B cell (primary cell): Measurements from ENCODE around the gene RTP1. TPM values are rescaled to one million over a fixed set of nuclear protein-coding genes. Genes with fewer than 3 reads are reported as not detected.

Experiments used
- ATAC-seq: fragments of 200-7000 bp; cut with Tn5 transposase; one replicate; pipeline ENCODE4 v1.10.0; 2021; ENCODE audit warnings: low read depth, mild to moderate bottlenecking, moderate number of reproducible peaks, moderate library complexity
- CTCF ChIA-PET: fragments of 350-600 bp; sonication (Branson Sonifier 250); formaldehyde crosslinking; loops from one replicate; lab custom pipeline; 2021; ENCODE audit warnings: antibody characterized with exemption, inconsistent platforms; lab: Charles Lee
- POLR2A ChIA-PET: fragments of 350-600 bp; sonication (Branson Sonifier 250); formaldehyde crosslinking; loops from one replicate; lab custom pipeline; 2021; ENCODE audit warnings: antibody characterized with exemption; lab: Charles Lee
- DNase-seq: peaks from one replicate; pipeline ENCODE4 v3.0.0; 2013
- H2AFZ ChIP-seq: 2 replicates; pipeline ENCODE4 v1.6.1; 2012; ENCODE audit warnings: mild to moderate bottlenecking, low read depth, low read length; ENCODE audit not compliant: insufficient read depth, poor library complexity, severe bottlenecking
- H3K27ac ChIP-seq, 2 donors: 1 replicate in 1 of 2; 2 replicates in 1 of 2; pipeline ENCODE4 v1.5.1; 2012 to 2013; ENCODE audit warnings: low read length in 2 of 2, mild to moderate bottlenecking in 2 of 2, moderate library complexity in 1 of 2
- H3K27me3 ChIP-seq, 4 experiments: fragments of 200-600 bp in 1 of 4; sonication (generic) in 1 of 4; replicated peaks in 1 of 4; 1 replicate in 2 of 4; 2 replicates in 2 of 4; pipeline versions ENCODE4 v1.6.1 to v1.7.0; 2013 to 2016; ENCODE audit warnings: low read length in 3 of 4, mild to moderate bottlenecking in 2 of 4, mixed read lengths in 1 of 4, moderate library complexity in 1 of 4; ENCODE audit not compliant: insufficient read depth in 4 of 4, control insufficient read depth in 3 of 4; ENCODE audit errors: control extremely low read depth in 1 of 4
- H3K36me3 ChIP-seq, 2 experiments: replicated peaks in 1 of 2; 1 replicate in 1 of 2; 2 replicates in 1 of 2; pipeline versions ENCODE4 v1.6.1 to v1.7.1; 2013; ENCODE audit warnings: low read length in 1 of 2; ENCODE audit not compliant: insufficient read depth in 2 of 2, control insufficient read depth in 1 of 2; ENCODE audit errors: control extremely low read depth in 1 of 2, extremely low read depth in 1 of 2
- H3K4me1 ChIP-seq, 2 donors: fragments of 200-600 bp in 1 of 2; sonication (generic) in 1 of 2; 1 replicate in 1 of 2; 2 replicates in 1 of 2; pipeline versions ENCODE4 v1.5.1 to v1.6.1; 2013 to 2017; ENCODE audit warnings: low read length in 2 of 2; ENCODE audit not compliant: control insufficient read depth in 2 of 2, insufficient read depth in 2 of 2
- H3K4me2 ChIP-seq: replicated peaks from 2 replicates; pipeline ENCODE3; 2012; ENCODE audit warnings: mild to moderate bottlenecking, low read depth, low read length; ENCODE audit not compliant: poor library complexity, severe bottlenecking
- H3K4me3 ChIP-seq, 5 experiments: fragments of 200-600 bp in 1 of 5; sonication (generic) in 1 of 5; 1 replicate in 3 of 5; 2 replicates in 2 of 5; pipeline versions ENCODE4 v1.5.1 to v1.7.0; 2011 to 2016; ENCODE audit warnings: low read length in 4 of 5, mild to moderate bottlenecking in 4 of 5, low read depth in 2 of 5, control low read depth in 1 of 5, moderate library complexity in 1 of 5; ENCODE audit not compliant: insufficient read depth in 1 of 5; ENCODE audit errors: control extremely low read depth in 1 of 5, extremely low read depth in 1 of 5
- H3K79me2 ChIP-seq: fragments of 200-600 bp; sonication (generic); one replicate; pipeline ENCODE4 v1.6.0; 2016; ENCODE audit warnings: low read length; ENCODE audit not compliant: control insufficient read depth, insufficient read depth
- H3K9ac ChIP-seq: fragments of 200-600 bp; sonication (generic); 2 replicates; pipeline ENCODE4 v1.6.1; 2017; ENCODE audit warnings: mild to moderate bottlenecking, low read length, moderate library complexity
- H3K9me3 ChIP-seq, 3 donors: one replicate each; pipeline versions ENCODE4 v1.6.1 to v1.7.1; 2013; ENCODE audit warnings: low read length in 2 of 3; ENCODE audit not compliant: control insufficient read depth in 2 of 3, insufficient read depth in 1 of 3; ENCODE audit errors: control extremely low read depth in 1 of 3
- H4K20me1 ChIP-seq: 2 replicates; pipeline ENCODE4 v1.6.0; 2012; ENCODE audit warnings: mild to moderate bottlenecking, low read length; ENCODE audit not compliant: insufficient read depth, control insufficient read depth, poor library complexity, severe bottlenecking
- H3K27ac Mint-ChIP-seq: one replicate; pipeline ENCODE4 v1.8.0; 2021; ENCODE audit warnings: mixed read lengths
- H3K27me3 Mint-ChIP-seq: one replicate; pipeline ENCODE4 v1.8.0; 2021; ENCODE audit warnings: mixed read lengths
- H3K4me1 Mint-ChIP-seq: one replicate; pipeline ENCODE4 v1.8.0; 2021; ENCODE audit warnings: mixed read lengths
- H3K4me3 Mint-ChIP-seq: one replicate; pipeline ENCODE4 v1.8.0; 2021; ENCODE audit warnings: mixed read lengths
- H3K9me3 Mint-ChIP-seq: one replicate; pipeline ENCODE4 v1.8.0; 2022; ENCODE audit warnings: mixed read lengths; ENCODE audit not compliant: insufficient read depth
- EZH2 ChIP-seq: IDR thresholded peaks from 2 replicates; pipeline ENCODE4 v1.6.1; 2012; ENCODE audit warnings: borderline replicate concordance, low read depth, mild to moderate bottlenecking, moderate library complexity, low read length; ENCODE audit not compliant: insufficient read depth, poor library complexity, severe bottlenecking
- WGBS: methylation state at CpG from one replicate; pipeline ENCODE4 v1.1.5; 2013; ENCODE audit warnings: missing lambda C conversion rate; ENCODE audit not compliant: insufficient coverage; 5-methylcytosine and 5-hydroxymethylcytosine counted together
- intact Hi-C: fragments of 100-400 bp; cut with micrococcal nuclease; formaldehyde crosslinking; loops from one replicate; pipeline ENCODE4 v1.10.0; 2022
- polyA plus RNA-seq: library from polyadenylated mRNA; depleted of rRNA; stranded (reverse); fragments of >200 nt; gene quantifications from 2 replicates; pipeline ENCODE4 v1.2.3, GENCODE V29; 2012
- total RNA-seq, 2 donors: library from RNA; stranded (reverse); fragments of 120-200 nt in 1 of 2; gene quantifications; 1 replicate in 1 of 2; 2 replicates in 1 of 2; pipeline versions ENCODE4 v1.2.3 to v1.2.4, GENCODE V29; 2013 to 2022
- TF ChIP-seq, protein P1 (sequence below): fragments of 200-600 bp; IDR thresholded peaks from one replicate; pipeline ENCODE4 v1.8.0; 2022; ENCODE audit warnings: antibody characterized with exemption, mild to moderate bottlenecking

RTP1 gene
- total and polyA plus RNA-seq, 2 donors (not counting 1 experiment from before 2014, with no cell fraction given) = not detected

DNA sequence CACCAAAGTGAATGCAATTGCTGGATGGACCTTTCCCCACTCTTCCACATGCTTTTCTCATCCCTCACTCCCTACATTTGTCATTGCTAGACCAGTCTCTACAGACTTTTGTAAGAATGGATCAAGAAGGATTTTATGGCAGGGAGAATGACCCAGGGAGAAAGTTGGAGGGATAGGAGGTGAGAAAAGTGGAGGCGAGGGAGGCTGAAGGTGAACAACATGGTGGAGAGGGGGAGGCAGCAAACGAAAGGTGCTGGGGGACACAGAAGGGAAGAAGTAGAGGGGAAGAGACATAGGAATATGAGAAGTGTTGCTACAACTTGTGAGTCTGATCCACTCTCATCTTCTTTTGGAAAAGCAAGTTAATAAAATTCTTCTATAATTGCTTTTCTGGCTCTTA is 24.4 kb upstream of the RTP1 start:
- 96% methylated on average over 2 of the region's 2 CpGs for WGBS
- TF ChIP-seq, protein P1, sequence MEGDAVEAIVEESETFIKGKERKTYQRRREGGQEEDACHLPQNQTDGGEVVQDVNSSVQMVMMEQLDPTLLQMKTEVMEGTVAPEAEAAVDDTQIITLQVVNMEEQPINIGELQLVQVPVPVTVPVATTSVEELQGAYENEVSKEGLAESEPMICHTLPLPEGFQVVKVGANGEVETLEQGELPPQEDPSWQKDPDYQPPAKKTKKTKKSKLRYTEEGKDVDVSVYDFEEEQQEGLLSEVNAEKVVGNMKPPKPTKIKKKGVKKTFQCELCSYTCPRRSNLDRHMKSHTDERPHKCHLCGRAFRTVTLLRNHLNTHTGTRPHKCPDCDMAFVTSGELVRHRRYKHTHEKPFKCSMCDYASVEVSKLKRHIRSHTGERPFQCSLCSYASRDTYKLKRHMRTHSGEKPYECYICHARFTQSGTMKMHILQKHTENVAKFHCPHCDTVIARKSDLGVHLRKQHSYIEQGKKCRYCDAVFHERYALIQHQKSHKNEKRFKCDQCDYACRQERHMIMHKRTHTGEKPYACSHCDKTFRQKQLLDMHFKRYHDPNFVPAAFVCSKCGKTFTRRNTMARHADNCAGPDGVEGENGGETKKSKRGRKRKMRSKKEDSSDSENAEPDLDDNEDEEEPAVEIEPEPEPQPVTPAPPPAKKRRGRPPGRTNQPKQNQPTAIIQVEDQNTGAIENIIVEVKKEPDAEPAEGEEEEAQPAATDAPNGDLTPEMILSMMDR = no peak
- TF ChIP-seq EZH2 = no peak
- Mint-ChIP-seq H3K4me1 (no peaks in the 10 kb centered on the region), H3K27me3 (peaks cover 33% of the 10 kb centered on the region), H3K27ac (no peak overlapping the region), H3K4me3 (no peak overlapping the region), H3K9me3 (no peaks in the 10 kb centered on the region)
- ATAC-seq (no peak), DNase-seq (no peak)
- no peak overlapping the region for H2AFZ ChIP-seq
- ChIA-PET POLR2A (no interaction called here), CTCF (interaction anchor here (2.4 kb wide), 1 partner anchor 8 kb away, joined by 8 read pairs; no protein-coding TSS in a partner anchor)
- H3K9me3 ChIP-seq = no peaks in the 10 kb centered on the region
- H3K4me2 ChIP-seq = no peak overlapping the region
- H3K27ac ChIP-seq = no peak overlapping the region
- H3K36me3 ChIP-seq = no peaks in the 10 kb centered on the region
- H3K79me2 ChIP-seq = no peaks in the 10 kb centered on the region
- H3K4me3 ChIP-seq = no peak overlapping the region
- no peaks in the 10 kb centered on the region for H3K4me1 ChIP-seq
- H4K20me1 ChIP-seq = no peaks in the 10 kb centered on the region
- intact Hi-C loops = no loop called here
- peaks cover 0 to 5% (median 0%) of the 10 kb centered on the region in 4 experiments for H3K27me3 ChIP-seq
- H3K9ac ChIP-seq = no peak overlapping the region

DNA sequence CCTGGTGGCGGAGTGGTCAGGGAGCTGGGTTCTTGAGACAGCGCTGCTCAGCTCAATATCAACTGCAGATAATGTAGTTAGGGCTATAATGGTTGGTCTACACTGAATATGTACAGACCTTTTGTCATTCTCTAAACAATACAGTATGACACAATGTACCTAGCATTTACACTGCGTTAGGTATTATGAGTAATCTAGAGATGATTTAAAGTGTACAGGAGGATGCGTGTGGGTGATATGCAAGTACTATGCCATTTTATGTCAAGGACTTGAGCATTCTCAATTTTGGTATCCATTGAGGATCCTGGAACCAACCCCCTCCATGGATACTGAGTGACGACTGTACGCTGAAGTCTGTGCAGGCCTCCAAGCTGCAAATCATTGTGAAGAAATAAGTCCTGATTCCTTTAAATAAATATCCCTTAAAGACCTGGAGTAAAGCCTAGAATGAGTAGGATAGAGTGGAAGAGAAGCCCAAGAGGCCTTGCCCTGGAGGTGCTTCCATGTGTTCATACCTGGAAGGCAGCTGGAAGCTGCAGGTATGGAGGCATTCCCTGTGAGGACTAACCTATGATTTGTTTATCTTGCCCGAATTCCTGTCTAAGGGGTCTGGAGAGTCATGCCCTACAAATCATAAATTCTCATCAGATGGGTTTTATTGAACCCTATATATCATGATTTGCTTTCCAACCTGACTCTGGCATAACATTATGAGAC is 15.7 kb upstream of the RTP1 start:
- H3K9me3 Mint-ChIP-seq = no peaks in the 10 kb centered on the region
- ATAC-seq = no peak
- TF ChIP-seq, protein P1 = no peak
- no peak for TF ChIP-seq EZH2
- no peaks in the 10 kb centered on the region for H3K79me2 ChIP-seq
- no peak overlapping the region for H3K4me2 ChIP-seq
- no peaks in the 10 kb centered on the region for H3K4me1 Mint-ChIP-seq
- no peak overlapping the region for H3K4me3 Mint-ChIP-seq
- H3K36me3 ChIP-seq = no peaks in the 10 kb centered on the region
- H3K4me3 ChIP-seq = no peak overlapping the region
- H3K27ac Mint-ChIP-seq = no peak overlapping the region
- H3K27me3 ChIP-seq = peaks cover 0 to 24% (median 9%) of the 10 kb centered on the region in 4 experiments
- no peaks in the 10 kb centered on the region for H3K9me3 ChIP-seq
- no peak overlapping the region for H3K9ac ChIP-seq
- intact Hi-C loops = no loop called here
- no peaks in the 10 kb centered on the region for H3K4me1 ChIP-seq
- WGBS = no CpG with 5 or more reads among the region's 7 CpGs
- ChIA-PET CTCF (no interaction called here), POLR2A (no interaction called here)
- no peak overlapping the region for H2AFZ ChIP-seq
- no peak overlapping the region for H3K27ac ChIP-seq
- H3K27me3 Mint-ChIP-seq = peaks cover 49% of the 10 kb centered on the region
- no peaks in the 10 kb centered on the region for H4K20me1 ChIP-seq
- no peak for DNase-seq
